HepG2 (cell line): Measurements from ENCODE around the gene TOX2.

Experiments
- KDM1A ChIP-seq: IDR thresholded peaks from 2 replicates; pipeline ENCODE4 v1.6.1; 2016; ENCODE audit warnings: missing compliant biosample characterization
- NAIF1 ChIP-seq: sonication (generic); formaldehyde crosslinking; IDR thresholded peaks from 2 replicates; pipeline ENCODE4 v1.5.0; 2020; ENCODE audit warnings: mild to moderate bottlenecking, missing genetic modification reagents, borderline replicate concordance
- RFX5 ChIP-seq: IDR thresholded peaks from 2 replicates; pipeline ENCODE4 v1.6.1; 2011; ENCODE audit warnings: low read depth, low read length, improper control_type of control experiment
- SSRP1 ChIP-seq: IDR thresholded peaks from 2 replicates; pipeline ENCODE4 v1.6.1; 2016; ENCODE audit warnings: control low read depth
- ZNF878 ChIP-seq: sonication (generic); formaldehyde crosslinking; IDR thresholded peaks from 2 replicates; pipeline ENCODE4 v1.8.1; 2023; ENCODE audit warnings: mild to moderate bottlenecking, missing genetic modification reagents, moderate library complexity

- TF ChIP-seq KDM1A (CRISPR knock-in tag) (no peak), ZNF878 (CRISPR knock-in tag) (no peak), SSRP1 (CRISPR knock-in tag) (no peak), RFX5 (no peak), NAIF1 (no peak)
Measured at GRCh38 chr20:44033873-44034272, 119.2 kb downstream of the TOX2 start.
